Measurements from ENCODE around the gene MYBBP1A. TPM values are rescaled to one million over a fixed set of nuclear protein-coding genes. Genes with fewer than 3 reads are reported as not detected.

MYBBP1A gene
- total and polyA plus RNA-seq, 2 of the 4 experiments (the other 2 are of a cell fraction): 22.6 to 45.9 TPM

- no peak overlapping the region for H2BK20ac ChIP-seq (ENCODE audit: low read depth, low read length)
- no peak overlapping the region for H3K9ac ChIP-seq (ENCODE audit: low read depth, low read length)
- H3K14ac ChIP-seq (replicated peaks; ENCODE audit: low read depth, low read length): no peak overlapping the region
- DNase-seq (no peak), ATAC-seq (ENCODE audit: low read depth) (no peak; the same call in 1 of the 2 replicates)
- no peaks in the 10 kb centered on the region for H4K20me1 ChIP-seq (ENCODE audit: insufficient read depth, low read length)
- no peak overlapping the region for H2AK9ac ChIP-seq (replicated peaks; ENCODE audit: low read depth, low read length, poor library complexity)
- H3K23ac ChIP-seq (ENCODE audit: low read depth, low read length): no peak overlapping the region
- ChIA-PET POLR2A (ENCODE audit: unreplicated experiment) (no interaction called here), CTCF (no interaction called here)
- H3K27me3 ChIP-seq (ENCODE audit: control insufficient read depth, insufficient read depth, low read length): peaks cover 38% of the 10 kb centered on the region
- H4K8ac ChIP-seq (ENCODE audit: low read depth in 2 of 2, low read length in 2 of 2): no peak overlapping the region
- H3K4me2 ChIP-seq (ENCODE audit: low read depth, low read length): no peak overlapping the region
- H2BK5ac ChIP-seq (ENCODE audit: low read depth, low read length, poor library complexity, severe bottlenecking): no peak overlapping the region
- peaks cover 1% of the 10 kb centered on the region; the same call in 1 of the 2 replicates for H3K4me1 ChIP-seq (ENCODE audit: control insufficient read depth, insufficient read depth, low read length)
- no peak overlapping the region for H2BK120ac ChIP-seq (ENCODE audit: low read depth, low read length)
- dilution Hi-C loops (cut with HindIII; ENCODE audit: low sequenced_read_pairs, unreplicated experiment): no loop called here
- no peak overlapping the region; the same call in 1 of the 2 replicates for H3K18ac ChIP-seq (ENCODE audit: low read depth, low read length)
- H3K79me1 ChIP-seq (ENCODE audit: low read depth in 1 of 2, low read length in 2 of 2): no peaks in the 10 kb centered on the region
- no peak overlapping the region for H2AK5ac ChIP-seq (ENCODE audit: low read depth, low read length)
- 37% methylated on average over 9 of the region's 18 CpGs; no CpG with 5 or more reads in 1 of the 2 experiments for WGBS, 2 experiments (ENCODE audit: extremely low coverage in 2 of 2, insufficient read length in 1 of 2)
- H3K9me3 ChIP-seq (ENCODE audit: control insufficient read depth, insufficient read depth, low read length): no peaks in the 10 kb centered on the region
- TF ChIP-seq, protein P1, sequence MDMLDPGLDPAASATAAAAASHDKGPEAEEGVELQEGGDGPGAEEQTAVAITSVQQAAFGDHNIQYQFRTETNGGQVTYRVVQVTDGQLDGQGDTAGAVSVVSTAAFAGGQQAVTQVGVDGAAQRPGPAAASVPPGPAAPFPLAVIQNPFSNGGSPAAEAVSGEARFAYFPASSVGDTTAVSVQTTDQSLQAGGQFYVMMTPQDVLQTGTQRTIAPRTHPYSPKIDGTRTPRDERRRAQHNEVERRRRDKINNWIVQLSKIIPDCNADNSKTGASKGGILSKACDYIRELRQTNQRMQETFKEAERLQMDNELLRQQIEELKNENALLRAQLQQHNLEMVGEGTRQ (IDR thresholded peaks at IDR 0.05; ENCODE audit: low read depth, low read length): no peak
- TF ChIP-seq ELK1 (IDR thresholded peaks at IDR 0.05; ENCODE audit: borderline replicate concordance, low read depth, low read length) (no peak), BHLHE40 (IDR thresholded peaks at IDR 0.05; ENCODE audit: low read depth, low read length) (no peak), FOS (IDR thresholded peaks at IDR 0.05; ENCODE audit: low read depth, low read length) (no peak), MXI1 (IDR thresholded peaks at IDR 0.05; ENCODE audit: borderline replicate concordance, low read depth, low read length) (no peak), SMC3 (IDR thresholded peaks at IDR 0.05; ENCODE audit: low read depth, low read length) (no peak), CEBPB (IDR thresholded peaks at IDR 0.05; ENCODE audit: low read depth, low read length) (no peak), CHD1 (IDR thresholded peaks at IDR 0.05; ENCODE audit: low read depth, low read length) (no peak), RFX5 (IDR thresholded peaks at IDR 0.05; ENCODE audit: low read depth, low read length) (no peak), POLR2A (IDR thresholded peaks at IDR 0.05; ENCODE audit: low read depth, low read length) (no peak), MAFK (IDR thresholded peaks at IDR 0.05; ENCODE audit: low read depth, low read length) (no peak), MAZ (IDR thresholded peaks at IDR 0.05; ENCODE audit: borderline replicate concordance, low read depth, low read length) (no peak)
- no peak overlapping the region; the same call in 1 of the 2 replicates for H4K5ac ChIP-seq (ENCODE audit: low read depth, low read length)
- H3K4ac ChIP-seq (ENCODE audit: low read depth, low read length): no peak overlapping the region
- H3K4me3 ChIP-seq (ENCODE audit: insufficient read depth, low read depth, low read length): no peak overlapping the region
- no peak overlapping the region for H3K27ac ChIP-seq (ENCODE audit: insufficient read depth, low read length)
- H3K36me3 ChIP-seq (ENCODE audit: control insufficient read depth, insufficient read depth, low read length): no peaks in the 10 kb centered on the region
- no peak overlapping the region for H4K91ac ChIP-seq (ENCODE audit: insufficient read depth, low read depth, low read length)
- no peaks in the 10 kb centered on the region for H3K9me1 ChIP-seq (ENCODE audit: insufficient read depth, low read length)
- no peak overlapping the region for H3K56ac ChIP-seq (ENCODE audit: extremely low read depth, insufficient read depth, low read length)
- no peak overlapping the region for H2AFZ ChIP-seq (replicated peaks; ENCODE audit: low read length, poor library complexity)
- intact Hi-C loops (cut with micrococcal nuclease): no loop called here
- H2BK15ac ChIP-seq (ENCODE audit: low read depth, low read length): no peak overlapping the region
- no TSS peak for BruUV-seq (replicated peaks)
- in situ Hi-C loops (cut with MboI; ENCODE audit: low sequenced_read_pairs): loop anchor here (10.0 kb wide), 1 partner anchor 308 kb away; no protein-coding TSS in a partner anchor
Observed at GRCh38 chr17:4576729-4577322, 21.6 kb upstream of the MYBBP1A start.
